Adrenal gland (tissue), 5 donors: ENCODE results near the gene C20orf202.

Experiments used
- POLR2A ChIP-seq, 2 donors: fragments of 450-650 bp; IDR thresholded peaks; one replicate each; pipeline ENCODE4 v1.6.1; 2017; ENCODE audit warnings: antibody characterized with exemption in 2 of 2, mild to moderate bottlenecking in 2 of 2, moderate library complexity in 1 of 2
- TF ChIP-seq, protein P1 (sequence below), 6 experiments: fragments of 450-650 bp in 4 of 6; fragments of 200-600 bp in 2 of 6; sonication (generic) in 1 of 6; IDR thresholded peaks; 1 replicate in 5 of 6; 2 replicates in 1 of 6; pipeline versions ENCODE4 v1.5.1 to v1.8.0; 2016 to 2021; ENCODE audit warnings: antibody characterized with exemption in 6 of 6, mild to moderate bottlenecking in 2 of 6, moderate library complexity in 1 of 6
- donor health status: DM: no; HTN: no; CAD: no.

DNA sequence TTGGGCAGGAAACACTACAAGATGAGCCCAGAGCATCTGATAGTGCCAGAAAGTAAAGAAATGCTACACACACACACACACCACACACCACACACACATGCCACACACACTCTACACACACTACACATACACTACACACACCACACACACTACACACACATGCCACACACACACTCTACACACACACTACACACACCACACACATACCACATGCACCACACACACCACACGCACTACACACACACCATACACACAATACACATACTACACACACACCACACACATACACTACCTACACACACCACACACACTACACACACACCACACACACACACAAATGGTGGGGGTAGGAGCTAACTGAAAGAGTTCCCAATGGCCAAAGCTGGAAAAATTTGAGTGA is 14.9 kb upstream of the C20orf202 start:
- TF ChIP-seq, protein P1, sequence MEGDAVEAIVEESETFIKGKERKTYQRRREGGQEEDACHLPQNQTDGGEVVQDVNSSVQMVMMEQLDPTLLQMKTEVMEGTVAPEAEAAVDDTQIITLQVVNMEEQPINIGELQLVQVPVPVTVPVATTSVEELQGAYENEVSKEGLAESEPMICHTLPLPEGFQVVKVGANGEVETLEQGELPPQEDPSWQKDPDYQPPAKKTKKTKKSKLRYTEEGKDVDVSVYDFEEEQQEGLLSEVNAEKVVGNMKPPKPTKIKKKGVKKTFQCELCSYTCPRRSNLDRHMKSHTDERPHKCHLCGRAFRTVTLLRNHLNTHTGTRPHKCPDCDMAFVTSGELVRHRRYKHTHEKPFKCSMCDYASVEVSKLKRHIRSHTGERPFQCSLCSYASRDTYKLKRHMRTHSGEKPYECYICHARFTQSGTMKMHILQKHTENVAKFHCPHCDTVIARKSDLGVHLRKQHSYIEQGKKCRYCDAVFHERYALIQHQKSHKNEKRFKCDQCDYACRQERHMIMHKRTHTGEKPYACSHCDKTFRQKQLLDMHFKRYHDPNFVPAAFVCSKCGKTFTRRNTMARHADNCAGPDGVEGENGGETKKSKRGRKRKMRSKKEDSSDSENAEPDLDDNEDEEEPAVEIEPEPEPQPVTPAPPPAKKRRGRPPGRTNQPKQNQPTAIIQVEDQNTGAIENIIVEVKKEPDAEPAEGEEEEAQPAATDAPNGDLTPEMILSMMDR (IDR thresholded peaks at IDR 0.05), result no peak
- no peak for TF ChIP-seq POLR2A (IDR thresholded peaks at IDR 0.05)
